ENCODE measurements around the gene SERPINA5. TPM values are rescaled to one million over a fixed set of nuclear protein-coding genes. Genes with fewer than 3 reads are reported as not detected.

Gene SERPINA5
- total and polyA plus RNA-seq, 2 of the 13 experiments (the other 11 are each of a cell fraction or from before 2014, with no cell fraction given) = 449 to 498 TPM

DNA sequence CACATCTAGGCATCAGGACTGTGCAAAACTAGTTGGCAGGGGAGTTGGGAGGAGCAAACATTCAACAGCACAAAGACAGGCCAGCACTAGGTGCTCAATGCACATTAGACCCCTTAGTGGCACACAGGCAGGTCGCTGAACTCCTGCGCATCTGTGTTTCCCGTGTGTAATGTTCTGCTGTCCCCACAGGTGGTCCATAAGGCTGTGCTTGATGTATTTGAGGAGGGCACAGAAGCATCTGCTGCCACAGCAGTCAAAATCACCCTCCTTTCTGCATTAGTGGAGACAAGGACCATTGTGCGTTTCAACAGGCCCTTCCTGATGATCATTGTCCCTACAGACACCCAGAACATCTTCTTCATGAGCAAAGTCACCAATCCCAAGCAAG lies 42.2 kb downstream of the SERPINA5 start:
- in situ Hi-C loops (cut with HindIII; ENCODE audit: extremely low pct_ligation_motif_present, low pct_unique_long_range_greater_than_20kb) (no loop called here), intact Hi-C loops (cut with micrococcal nuclease; ENCODE audit: unreplicated experiment) (no loop called here)
- no peak overlapping the region for H3K9ac ChIP-seq (ENCODE audit: insufficient read depth, low read depth, low read length)
- H3K27me3 ChIP-seq (ENCODE audit: control insufficient read depth in 1 of 2, insufficient read depth in 2 of 2, low read length in 2 of 2) = no peaks in the 10 kb centered on the region
- CTCF ChIA-PET (ENCODE audit: low intra/inter-chr PET ratio, low total read pairs) = no interaction called here
- DNase-seq (ENCODE audit: low spot score) (no peak), ATAC-seq (no peak), FAIRE-seq (no peak)
- no peak overlapping the region for H3K4me3 ChIP-seq (replicated peaks in 1 of 3; ENCODE audit: insufficient read depth in 1 of 3, low read depth in 2 of 3, low read length in 3 of 3)
- 0 out of 2 replicates have a peak, but pooled peaks cover 2% of the 10 kb centered on the region for H3K9me3 ChIP-seq (ENCODE audit: low read length)
- H4K20me1 ChIP-seq (ENCODE audit: insufficient read depth, low read length) = peaks cover 14% of the 10 kb centered on the region; the same call in 1 of the 2 replicates
- no peak overlapping the region for H3K4me2 ChIP-seq (ENCODE audit: low read depth, low read length)
- H2AFZ ChIP-seq (ENCODE audit: low read length) = no peak overlapping the region
- no peak overlapping the region for H3K27ac ChIP-seq (ENCODE audit: extremely low read length, insufficient read depth, low read length)
- WGBS (ENCODE audit: low lambda C conversion rate) = 92% methylated on average over 4 of the region's 4 CpGs
- no peaks in the 10 kb centered on the region for H3K79me2 ChIP-seq (ENCODE audit: insufficient read depth, low read length)
- POLR2A ChIA-PET = interaction anchor here (0.8 to 19.0 kb wide), 6 partner anchors 8 to 83 kb away, joined by 3 to 638 read pairs (median 10); partner anchors contain the start of gene SERPINA3
- H3K4me1 ChIP-seq (ENCODE audit: insufficient read depth, low read length) = peaks cover 38% of the 10 kb centered on the region
- no TSS peak for BruUV-seq (replicated peaks)
- H3K36me3 ChIP-seq (replicated peaks in 1 of 2; ENCODE audit: control insufficient read depth in 1 of 2, insufficient read depth in 2 of 2, low read length in 2 of 2) = peaks cover 33 to 61% of the 10 kb centered on the region in 2 experiments
- TF ChIP-seq SKI (IDR thresholded peaks at IDR 0.05; ENCODE audit: partially characterized antibody) (no peak), ZBTB8A (CRISPR knock-in tag; IDR thresholded peaks at IDR 0.05; ENCODE audit: borderline replicate concordance, low read depth) (no peak), ZNF552 (CRISPR knock-in tag; IDR thresholded peaks at IDR 0.05; ENCODE audit: borderline replicate concordance) (no peak), PHF8 (CRISPR knock-in tag; IDR thresholded peaks at IDR 0.05) (no peak), GFI1 (CRISPR knock-in tag; IDR thresholded peaks at IDR 0.05; ENCODE audit: borderline replicate concordance) (no peak), SP4 (CRISPR knock-in tag; IDR thresholded peaks at IDR 0.05) (no peak), POLR2G (IDR thresholded peaks at IDR 0.05; ENCODE audit: low read depth, low read length) (peak; percentile 12; the same call in 1 of the 2 replicates), ZNF251 (CRISPR knock-in tag; IDR thresholded peaks at IDR 0.05) (no peak), POLR2A (IDR thresholded peaks at IDR 0.05; ENCODE audit: insufficient read depth in 1 of 2, low read depth in 2 of 2, low read length in 2 of 2) (peak in 1 of 2 experiments; percentile 34; a peak in 2 of 4 replicates), ZNF317 (CRISPR knock-in tag; IDR thresholded peaks at IDR 0.05) (no peak), ATF1 (CRISPR knock-in tag; IDR thresholded peaks at IDR 0.05) (no peak), ZNF101 (CRISPR knock-in tag; IDR thresholded peaks at IDR 0.05; ENCODE audit: borderline replicate concordance, low read depth) (no peak), KDM5A (IDR thresholded peaks at IDR 0.05; ENCODE audit: borderline replicate concordance, low read length) (no peak), HES4 (CRISPR knock-in tag; IDR thresholded peaks at IDR 0.05; ENCODE audit: borderline replicate concordance) (no peak), SMARCE1 (IDR thresholded peaks at IDR 0.05; ENCODE audit: borderline replicate concordance) (no peak), JARID2 (CRISPR knock-in tag; IDR thresholded peaks at IDR 0.05; ENCODE audit: insufficient replicate concordance) (no peak), REXO4 (CRISPR knock-in tag; IDR thresholded peaks at IDR 0.05; ENCODE audit: borderline replicate concordance) (no peak), ZC3H13 (CRISPR knock-in tag; IDR thresholded peaks at IDR 0.05) (0 out of 2 replicates have a peak, but pooled peaks have one; percentile 7), NAIF1 (CRISPR knock-in tag; IDR thresholded peaks at IDR 0.05; ENCODE audit: borderline replicate concordance) (no peak)
- TF ChIP-seq, protein P1, sequence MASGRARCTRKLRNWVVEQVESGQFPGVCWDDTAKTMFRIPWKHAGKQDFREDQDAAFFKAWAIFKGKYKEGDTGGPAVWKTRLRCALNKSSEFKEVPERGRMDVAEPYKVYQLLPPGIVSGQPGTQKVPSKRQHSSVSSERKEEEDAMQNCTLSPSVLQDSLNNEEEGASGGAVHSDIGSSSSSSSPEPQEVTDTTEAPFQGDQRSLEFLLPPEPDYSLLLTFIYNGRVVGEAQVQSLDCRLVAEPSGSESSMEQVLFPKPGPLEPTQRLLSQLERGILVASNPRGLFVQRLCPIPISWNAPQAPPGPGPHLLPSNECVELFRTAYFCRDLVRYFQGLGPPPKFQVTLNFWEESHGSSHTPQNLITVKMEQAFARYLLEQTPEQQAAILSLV (CRISPR knock-in tag; IDR thresholded peaks at IDR 0.05; ENCODE audit: borderline replicate concordance) = no peak
- TF ChIP-seq, protein P2, sequence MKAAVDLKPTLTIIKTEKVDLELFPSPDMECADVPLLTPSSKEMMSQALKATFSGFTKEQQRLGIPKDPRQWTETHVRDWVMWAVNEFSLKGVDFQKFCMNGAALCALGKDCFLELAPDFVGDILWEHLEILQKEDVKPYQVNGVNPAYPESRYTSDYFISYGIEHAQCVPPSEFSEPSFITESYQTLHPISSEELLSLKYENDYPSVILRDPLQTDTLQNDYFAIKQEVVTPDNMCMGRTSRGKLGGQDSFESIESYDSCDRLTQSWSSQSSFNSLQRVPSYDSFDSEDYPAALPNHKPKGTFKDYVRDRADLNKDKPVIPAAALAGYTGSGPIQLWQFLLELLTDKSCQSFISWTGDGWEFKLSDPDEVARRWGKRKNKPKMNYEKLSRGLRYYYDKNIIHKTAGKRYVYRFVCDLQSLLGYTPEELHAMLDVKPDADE (CRISPR knock-in tag; IDR thresholded peaks at IDR 0.05) = no peak
- TF ChIP-seq, protein P3, sequence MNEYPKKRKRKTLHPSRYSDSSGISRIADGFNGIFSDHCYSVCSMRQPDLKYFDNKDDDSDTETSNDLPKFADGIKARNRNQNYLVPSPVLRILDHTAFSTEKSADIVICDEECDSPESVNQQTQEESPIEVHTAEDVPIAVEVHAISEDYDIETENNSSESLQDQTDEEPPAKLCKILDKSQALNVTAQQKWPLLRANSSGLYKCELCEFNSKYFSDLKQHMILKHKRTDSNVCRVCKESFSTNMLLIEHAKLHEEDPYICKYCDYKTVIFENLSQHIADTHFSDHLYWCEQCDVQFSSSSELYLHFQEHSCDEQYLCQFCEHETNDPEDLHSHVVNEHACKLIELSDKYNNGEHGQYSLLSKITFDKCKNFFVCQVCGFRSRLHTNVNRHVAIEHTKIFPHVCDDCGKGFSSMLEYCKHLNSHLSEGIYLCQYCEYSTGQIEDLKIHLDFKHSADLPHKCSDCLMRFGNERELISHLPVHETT (CRISPR knock-in tag; conservative IDR thresholded peaks at IDR 0.05) = no peak
